HepG2 (cell line): ENCODE results near the gene TAF6. TPM values are rescaled to one million over a fixed set of nuclear protein-coding genes. Genes with fewer than 3 reads are reported as not detected.

Experiments used
- GTF3A ChIP-seq: sonication (generic); formaldehyde crosslinking; conservative IDR thresholded peaks from 2 replicates; pipeline ENCODE4 v1.4.0; 2020; ENCODE audit warnings: mild to moderate bottlenecking, missing genetic modification reagents
- HOXA3 ChIP-seq: sonication (generic); formaldehyde crosslinking; IDR thresholded peaks from 2 replicates; pipeline ENCODE4 v1.5.0; 2020; ENCODE audit warnings: missing genetic modification reagents
- MBD4 ChIP-seq: IDR thresholded peaks from 2 replicates; pipeline ENCODE4 v1.6.1; 2012; ENCODE audit warnings: low read length, inconsistent platforms, borderline replicate concordance
- NR2F2 ChIP-seq: IDR thresholded peaks from 2 replicates; pipeline ENCODE4 v1.6.1; 2012; ENCODE audit warnings: low read depth, inconsistent platforms, borderline replicate concordance
- PRMT3 ChIP-seq: sonication (generic); formaldehyde crosslinking; IDR thresholded peaks from 2 replicates; pipeline ENCODE4 v1.8.1; 2022; ENCODE audit warnings: low read depth, mild to moderate bottlenecking, moderate library complexity, missing genetic modification reagents, borderline replicate concordance
- RBM22 ChIP-seq: fragments of 200-400 bp; formaldehyde crosslinking; optimal IDR thresholded peaks from 2 replicates; pipeline ENCODE3; 2017; ENCODE audit warnings: mild to moderate bottlenecking, low read length, moderate library complexity
- SMC3 ChIP-seq: IDR thresholded peaks from 2 replicates; pipeline ENCODE4 v1.6.1; 2011; ENCODE audit warnings: low read length, improper control_type of control experiment
- STAG1 ChIP-seq: sonication (generic); formaldehyde crosslinking; IDR thresholded peaks from 2 replicates; pipeline ENCODE4 v1.4.0; 2020; ENCODE audit warnings: missing genetic modification reagents
- ZFP82 ChIP-seq: sonication (generic); formaldehyde crosslinking; IDR thresholded peaks from 2 replicates; pipeline ENCODE4 v1.5.1; 2020; ENCODE audit warnings: mild to moderate bottlenecking, missing genetic modification reagents, borderline replicate concordance
- ZMYM4 ChIP-seq: sonication (generic); formaldehyde crosslinking; IDR thresholded peaks from 2 replicates; pipeline ENCODE4 v1.8.1; 2023; ENCODE audit warnings: mild to moderate bottlenecking, missing genetic modification reagents
- ZNF34 ChIP-seq: sonication (generic); formaldehyde crosslinking; IDR thresholded peaks from 2 replicates; pipeline ENCODE4 v1.4.0; 2020; ENCODE audit warnings: mild to moderate bottlenecking, missing genetic modification reagents, borderline replicate concordance
- ZNF879 ChIP-seq: sonication (generic); formaldehyde crosslinking; IDR thresholded peaks from 2 replicates; pipeline ENCODE4 v1.8.1; 2023; ENCODE audit warnings: missing genetic modification reagents
- polyA plus RNA-seq, 8 experiments: library from polyadenylated mRNA; depleted of rRNA in 3 of 8; stranded (reverse) in 7 of 8; unstranded in 1 of 8; fragments of >200 nt; fragmentation: Illumina TruSeq in 4 of 8; extraction: Trizol in 4 of 8; gene quantifications; 2 replicates each; pipeline versions ENCODE4 v1.2.1 to v1.2.3, GENCODE V29; 2011 to 2016; ENCODE audit warnings: low read depth in 4 of 8, missing spikeins in 1 of 8, mixed read lengths in 1 of 8; ENCODE audit not compliant: insufficient read depth in 1 of 8
- total RNA-seq, 5 experiments: library from RNA; depleted of rRNA; stranded (reverse); fragments of >200 nt; fragmentation: Illumina TruSeq; extraction: Trizol; gene quantifications; 2 replicates each; pipeline ENCODE4 v1.2.3, GENCODE V29; 2016; ENCODE audit warnings: low read depth in 1 of 5
- TF ChIP-seq, protein P1 (sequence below): sonication (generic); formaldehyde crosslinking; IDR thresholded peaks from 2 replicates; pipeline ENCODE4 v1.4.0; 2020; ENCODE audit warnings: missing genetic modification reagents
- TF ChIP-seq, protein P2 (sequence below), 2 experiments: sonication (generic) in 1 of 2; formaldehyde crosslinking in 1 of 2; IDR thresholded peaks; 2 replicates each; pipeline versions ENCODE4 v1.4.0 to v1.6.1; 2018 to 2020; ENCODE audit warnings: missing genetic modification reagents in 2 of 2, borderline replicate concordance in 1 of 2, low read depth in 1 of 2, mild to moderate bottlenecking in 1 of 2, missing biosample characterization in 1 of 2
- TF ChIP-seq, protein P3 (sequence below): sonication (generic); formaldehyde crosslinking; conservative IDR thresholded peaks from 2 replicates; pipeline ENCODE4 v1.8.0; 2022; ENCODE audit warnings: mild to moderate bottlenecking, moderate library complexity, missing genetic modification reagents
- TF ChIP-seq, protein P4 (sequence below): sonication (generic); formaldehyde crosslinking; IDR thresholded peaks from 2 replicates; pipeline ENCODE4 v1.8.1; 2023; ENCODE audit warnings: mild to moderate bottlenecking, missing genetic modification reagents

TAF6 gene
- total and polyA plus RNA-seq, 2 of the 13 experiments (the other 11 are each of a cell fraction or from before 2014, with no cell fraction given) = 12.9 to 18.8 TPM

DNA sequence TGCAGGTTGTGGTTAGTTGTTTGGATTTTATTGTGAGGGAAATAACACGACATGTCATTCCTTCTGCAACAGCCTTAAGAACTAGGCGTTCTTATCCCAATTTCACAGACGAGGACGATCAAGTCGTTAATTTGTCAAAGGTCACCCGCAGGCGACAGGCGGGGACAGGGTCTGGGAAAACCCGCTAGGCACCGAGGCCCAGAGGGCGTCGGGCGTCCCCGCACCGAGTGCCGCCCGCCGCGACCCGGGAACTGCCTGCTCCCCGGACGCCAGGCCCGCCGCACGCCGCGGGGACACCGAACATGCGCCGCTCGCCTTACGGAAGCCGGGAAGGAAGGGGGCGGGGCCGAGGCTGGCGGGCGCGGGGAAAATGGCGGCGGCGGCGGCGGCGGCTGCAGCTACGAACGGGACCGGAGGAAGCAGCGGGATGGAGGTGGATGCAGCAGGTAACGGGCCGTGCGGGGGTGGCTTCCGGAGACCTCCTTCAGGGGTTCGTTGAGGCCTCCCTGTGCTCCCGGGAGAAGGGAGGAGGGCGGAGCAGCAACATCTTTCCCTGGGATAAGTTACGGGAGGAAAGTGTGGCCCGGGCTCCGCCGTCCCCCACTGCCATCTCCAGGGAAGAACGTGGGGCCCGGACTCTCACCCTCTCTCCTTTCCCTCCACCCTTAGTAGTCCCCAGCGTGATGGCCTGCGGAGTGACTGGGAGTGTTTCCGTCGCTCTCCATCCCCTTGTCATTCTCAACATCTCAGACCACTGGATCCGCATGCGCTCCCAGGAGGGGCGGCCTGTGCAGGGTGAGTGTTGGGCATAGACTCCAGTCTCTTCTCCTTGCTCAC lies 30.3 kb downstream of the TAF6 start, which contains the start of gene COPS6 (continued):
- no peak for TF ChIP-seq SMC3
- no peak for TF ChIP-seq STAG1 (CRISPR knock-in tag)
- peak; percentile 72; the same call in 1 of the 2 replicates for TF ChIP-seq GTF3A (CRISPR knock-in tag)
- TF ChIP-seq ZFP82 (CRISPR knock-in tag) = no peak
- TF ChIP-seq NR2F2 = no peak
- TF ChIP-seq MBD4 = no peak
- TF ChIP-seq HOXA3 = peak; percentile 92
- peak; percentile 91; the same call in 1 of the 2 replicates for TF ChIP-seq ZNF879
- TF ChIP-seq, protein P1, sequence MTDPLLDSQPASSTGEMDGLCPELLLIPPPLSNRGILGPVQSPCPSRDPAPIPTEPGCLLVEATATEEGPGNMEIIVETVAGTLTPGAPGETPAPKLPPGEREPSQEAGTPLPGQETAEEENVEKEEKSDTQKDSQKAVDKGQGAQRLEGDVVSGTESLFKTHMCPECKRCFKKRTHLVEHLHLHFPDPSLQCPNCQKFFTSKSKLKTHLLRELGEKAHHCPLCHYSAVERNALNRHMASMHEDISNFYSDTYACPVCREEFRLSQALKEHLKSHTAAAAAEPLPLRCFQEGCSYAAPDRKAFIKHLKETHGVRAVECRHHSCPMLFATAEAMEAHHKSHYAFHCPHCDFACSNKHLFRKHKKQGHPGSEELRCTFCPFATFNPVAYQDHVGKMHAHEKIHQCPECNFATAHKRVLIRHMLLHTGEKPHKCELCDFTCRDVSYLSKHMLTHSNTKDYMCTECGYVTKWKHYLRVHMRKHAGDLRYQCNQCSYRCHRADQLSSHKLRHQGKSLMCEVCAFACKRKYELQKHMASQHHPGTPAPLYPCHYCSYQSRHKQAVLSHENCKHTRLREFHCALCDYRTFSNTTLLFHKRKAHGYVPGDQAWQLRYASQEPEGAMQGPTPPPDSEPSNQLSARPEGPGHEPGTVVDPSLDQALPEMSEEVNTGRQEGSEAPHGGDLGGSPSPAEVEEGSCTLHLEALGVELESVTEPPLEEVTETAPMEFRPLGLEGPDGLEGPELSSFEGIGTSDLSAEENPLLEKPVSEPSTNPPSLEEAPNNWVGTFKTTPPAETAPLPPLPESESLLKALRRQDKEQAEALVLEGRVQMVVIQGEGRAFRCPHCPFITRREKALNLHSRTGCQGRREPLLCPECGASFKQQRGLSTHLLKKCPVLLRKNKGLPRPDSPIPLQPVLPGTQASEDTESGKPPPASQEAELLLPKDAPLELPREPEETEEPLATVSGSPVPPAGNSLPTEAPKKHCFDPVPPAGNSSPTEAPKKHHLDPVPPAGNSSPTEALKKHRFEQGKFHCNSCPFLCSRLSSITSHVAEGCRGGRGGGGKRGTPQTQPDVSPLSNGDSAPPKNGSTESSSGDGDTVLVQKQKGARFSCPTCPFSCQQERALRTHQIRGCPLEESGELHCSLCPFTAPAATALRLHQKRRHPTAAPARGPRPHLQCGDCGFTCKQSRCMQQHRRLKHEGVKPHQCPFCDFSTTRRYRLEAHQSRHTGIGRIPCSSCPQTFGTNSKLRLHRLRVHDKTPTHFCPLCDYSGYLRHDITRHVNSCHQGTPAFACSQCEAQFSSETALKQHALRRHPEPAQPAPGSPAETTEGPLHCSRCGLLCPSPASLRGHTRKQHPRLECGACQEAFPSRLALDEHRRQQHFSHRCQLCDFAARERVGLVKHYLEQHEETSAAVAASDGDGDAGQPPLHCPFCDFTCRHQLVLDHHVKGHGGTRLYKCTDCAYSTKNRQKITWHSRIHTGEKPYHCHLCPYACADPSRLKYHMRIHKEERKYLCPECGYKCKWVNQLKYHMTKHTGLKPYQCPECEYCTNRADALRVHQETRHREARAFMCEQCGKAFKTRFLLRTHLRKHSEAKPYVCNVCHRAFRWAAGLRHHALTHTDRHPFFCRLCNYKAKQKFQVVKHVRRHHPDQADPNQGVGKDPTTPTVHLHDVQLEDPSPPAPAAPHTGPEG (CRISPR knock-in tag) = peak; percentile 72; the same call in 1 of the 2 replicates
- TF ChIP-seq, protein P2, sequence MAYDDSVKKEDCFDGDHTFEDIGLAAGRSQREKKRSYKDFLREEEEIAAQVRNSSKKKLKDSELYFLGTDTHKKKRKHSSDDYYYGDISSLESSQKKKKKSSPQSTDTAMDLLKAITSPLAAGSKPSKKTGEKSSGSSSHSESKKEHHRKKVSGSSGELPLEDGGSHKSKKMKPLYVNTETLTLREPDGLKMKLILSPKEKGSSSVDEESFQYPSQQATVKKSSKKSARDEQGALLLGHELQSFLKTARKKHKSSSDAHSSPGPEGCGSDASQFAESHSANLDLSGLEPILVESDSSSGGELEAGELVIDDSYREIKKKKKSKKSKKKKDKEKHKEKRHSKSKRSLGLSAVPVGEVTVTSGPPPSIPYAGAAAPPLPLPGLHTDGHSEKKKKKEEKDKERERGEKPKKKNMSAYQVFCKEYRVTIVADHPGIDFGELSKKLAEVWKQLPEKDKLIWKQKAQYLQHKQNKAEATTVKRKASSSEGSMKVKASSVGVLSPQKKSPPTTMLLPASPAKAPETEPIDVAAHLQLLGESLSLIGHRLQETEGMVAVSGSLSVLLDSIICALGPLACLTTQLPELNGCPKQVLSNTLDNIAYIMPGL (CRISPR knock-in tag; IDR thresholded peaks at IDR 0.05; ENCODE audit: borderline replicate concordance in 1 of 2, low read depth in 1 of 2) = peak; percentile 90 to 92; a peak in 3 of 4 replicates
- peak; percentile 96; the same call in 1 of the 2 replicates for TF ChIP-seq ZNF34
- TF ChIP-seq PRMT3 = peak; percentile 89; the same call in 1 of the 2 replicates
- TF ChIP-seq, protein P3, sequence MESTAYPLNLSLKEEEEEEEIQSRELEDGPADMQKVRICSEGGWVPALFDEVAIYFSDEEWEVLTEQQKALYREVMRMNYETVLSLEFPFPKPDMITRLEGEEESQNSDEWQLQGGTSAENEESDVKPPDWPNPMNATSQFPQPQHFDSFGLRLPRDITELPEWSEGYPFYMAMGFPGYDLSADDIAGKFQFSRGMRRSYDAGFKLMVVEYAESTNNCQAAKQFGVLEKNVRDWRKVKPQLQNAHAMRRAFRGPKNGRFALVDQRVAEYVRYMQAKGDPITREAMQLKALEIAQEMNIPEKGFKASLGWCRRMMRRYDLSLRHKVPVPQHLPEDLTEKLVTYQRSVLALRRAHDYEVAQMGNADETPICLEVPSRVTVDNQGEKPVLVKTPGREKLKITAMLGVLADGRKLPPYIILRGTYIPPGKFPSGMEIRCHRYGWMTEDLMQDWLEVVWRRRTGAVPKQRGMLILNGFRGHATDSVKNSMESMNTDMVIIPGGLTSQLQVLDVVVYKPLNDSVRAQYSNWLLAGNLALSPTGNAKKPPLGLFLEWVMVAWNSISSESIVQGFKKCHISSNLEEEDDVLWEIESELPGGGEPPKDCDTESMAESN = peak; percentile 93; the same call in 1 of the 2 replicates
- TF ChIP-seq ZMYM4 (CRISPR knock-in tag) = peak; percentile 79
- TF ChIP-seq, protein P4, sequence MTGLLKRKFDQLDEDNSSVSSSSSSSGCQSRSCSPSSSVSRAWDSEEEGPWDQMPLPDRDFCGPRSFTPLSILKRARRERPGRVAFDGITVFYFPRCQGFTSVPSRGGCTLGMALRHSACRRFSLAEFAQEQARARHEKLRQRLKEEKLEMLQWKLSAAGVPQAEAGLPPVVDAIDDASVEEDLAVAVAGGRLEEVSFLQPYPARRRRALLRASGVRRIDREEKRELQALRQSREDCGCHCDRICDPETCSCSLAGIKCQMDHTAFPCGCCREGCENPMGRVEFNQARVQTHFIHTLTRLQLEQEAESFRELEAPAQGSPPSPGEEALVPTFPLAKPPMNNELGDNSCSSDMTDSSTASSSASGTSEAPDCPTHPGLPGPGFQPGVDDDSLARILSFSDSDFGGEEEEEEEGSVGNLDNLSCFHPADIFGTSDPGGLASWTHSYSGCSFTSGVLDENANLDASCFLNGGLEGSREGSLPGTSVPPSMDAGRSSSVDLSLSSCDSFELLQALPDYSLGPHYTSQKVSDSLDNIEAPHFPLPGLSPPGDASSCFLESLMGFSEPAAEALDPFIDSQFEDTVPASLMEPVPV (CRISPR knock-in tag) = peak; percentile 86
- TF ChIP-seq RBM22 = no peak
